ENCODE results near the gene SECTM1.

SECTM1 gene

GRCh38 chr17:82297714-82298537 lies 35.6 kb downstream of the SECTM1 start:
- DNase-seq = peak; percentile 39

- DNase-seq = no peak
These were observed 36.3 kb downstream of the SECTM1 start for GRCh38 chr17:82297280-82297713.

GRCh38 chr17:82296511-82297279 lies 36.9 kb downstream of the SECTM1 start:
- DNase-seq = peak; percentile 23

- DNase-seq = no peak
These were observed 38.1 kb downstream of the SECTM1 start for GRCh38 chr17:82295472-82295814.

GRCh38 chr17:82294064-82294773 lies 39.3 kb downstream of the SECTM1 start:
- no peak for DNase-seq

- DNase-seq = peak; percentile 97
These were observed 41.1 kb downstream of the SECTM1 start for GRCh38 chr17:82292251-82293154.

GRCh38 chr17:82291582-82292250 lies 41.9 kb downstream of the SECTM1 start:
- no peak for DNase-seq

GRCh38 chr17:82287868-82288801 lies 45.4 kb downstream of the SECTM1 start:
- DNase-seq = no peak

GRCh38 chr17:82287013-82287867 lies 46.3 kb downstream of the SECTM1 start:
- DNase-seq = no peak

- DNase-seq = no peak
These were observed 48.4 kb downstream of the SECTM1 start for GRCh38 chr17:82285141-82285540.

GRCh38 chr17:82283208-82283749 lies 50.3 kb downstream of the SECTM1 start:
- DNase-seq = peak; percentile 47

GRCh38 chr17:82282239-82283207 lies 51.0 kb downstream of the SECTM1 start:
- DNase-seq = no peak

- DNase-seq = no peak
These were observed 51.9 kb downstream of the SECTM1 start for GRCh38 chr17:82281502-82282238.

- DNase-seq = no peak
These were observed 52.5 kb downstream of the SECTM1 start for GRCh38 chr17:82281076-82281475.

- DNase-seq = no peak
These were observed 53.0 kb downstream of the SECTM1 start for GRCh38 chr17:82280537-82280936.

GRCh38 chr17:82278786-82279391 lies 54.7 kb downstream of the SECTM1 start:
- DNase-seq = no peak

- no peak for DNase-seq
These were observed 55.3 kb downstream of the SECTM1 start for GRCh38 chr17:82278308-82278707.
